ENCODE measurements around the gene KNCN. TPM values are rescaled to one million over a fixed set of nuclear protein-coding genes. Genes with fewer than 3 reads are reported as not detected.
A peak's percentile ranks its signal among the peaks of the same experiment; 100 is the strongest.

KNCN gene
- total and polyA plus RNA-seq, 3 experiments from 2014 or later, result not detected

DNA sequence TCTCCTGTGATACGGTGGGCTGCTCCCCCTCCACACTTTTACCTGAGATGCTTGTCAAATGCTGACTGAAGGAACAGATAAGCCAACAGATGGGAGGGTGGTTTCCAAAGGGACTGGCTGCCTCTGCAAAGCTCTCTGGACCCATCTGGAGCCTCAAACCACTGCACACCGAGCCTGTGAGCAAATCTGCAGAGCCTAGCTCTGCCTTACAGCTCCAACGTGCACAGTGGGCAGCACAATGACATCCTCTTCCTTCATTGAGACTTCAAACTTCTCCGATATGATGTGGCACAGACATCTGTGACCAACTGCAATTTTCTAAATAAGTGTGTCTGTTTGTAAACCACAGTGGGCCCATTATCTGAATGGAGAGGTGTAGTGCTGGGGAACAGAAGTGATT lies 26.2 kb upstream of the KNCN start:
- Histone ChIP-seq H3K27ac (ENCODE audit: low read depth, low read length) (no peak overlapping the region), H3K36me3 (ENCODE audit: insufficient read depth, low read length) (peaks cover 19% of the 10 kb centered on the region), H3K9me3 (ENCODE audit: low read length) (no peaks in the 10 kb centered on the region), H3K4me3 (ENCODE audit: low read length) (no peak overlapping the region), H3K27me3 (ENCODE audit: insufficient read depth, low read length, poor library complexity, severe bottlenecking) (no peaks in the 10 kb centered on the region), H3K4me1 (ENCODE audit: insufficient read depth, low read length) (peaks cover 20% of the 10 kb centered on the region)
- POLR2A ChIA-PET, result no interaction called here
- Mint-ChIP-seq H3K9me3 (no peaks in the 10 kb centered on the region), H3K4me3 (no peak overlapping the region), H3K4me1 (peaks cover 21 to 25% (median 24%) of the 10 kb centered on the region in 3 donors), H3K36me3 (peaks cover 0 to 88% (median 9%) of the 10 kb centered on the region in 3 donors), H3K27me3 (no peaks in the 10 kb centered on the region), H3K27ac (peak overlapping the region in 3 of 8 donors; percentile 14 to 80 (median 54))
- DNase-seq, result no peak
- CTCF ChIA-PET, result no interaction called here

DNA sequence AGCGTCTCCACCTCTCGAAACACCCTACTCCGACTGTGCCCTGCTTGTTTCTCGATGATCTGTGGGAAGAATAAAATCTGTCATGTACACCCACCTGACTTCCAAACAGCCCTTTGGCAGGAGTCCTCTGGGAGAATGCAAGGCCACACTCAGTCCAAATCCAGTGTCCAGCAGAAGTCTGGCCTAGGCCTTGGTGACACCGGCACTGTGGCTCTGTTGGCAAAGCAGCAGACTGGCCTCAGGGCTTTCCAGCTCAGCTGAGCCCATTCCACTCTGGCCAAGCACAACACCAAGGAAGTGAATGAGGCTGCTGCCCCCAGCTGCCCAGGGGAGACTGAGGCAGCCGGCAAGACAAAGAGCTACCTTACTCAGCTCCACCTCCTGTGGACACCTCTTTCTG lies 25.1 kb upstream of the KNCN start:
- H3K27me3 Mint-ChIP-seq, result no peaks in the 10 kb centered on the region
- Histone ChIP-seq H3K36me3 (ENCODE audit: insufficient read depth, low read length) (peaks cover 19% of the 10 kb centered on the region), H3K4me3 (ENCODE audit: low read length) (no peak overlapping the region), H3K27ac (ENCODE audit: low read depth, low read length) (no peak overlapping the region), H3K4me1 (ENCODE audit: insufficient read depth, low read length) (peaks cover 9% of the 10 kb centered on the region), H3K27me3 (ENCODE audit: insufficient read depth, low read length, poor library complexity, severe bottlenecking) (no peaks in the 10 kb centered on the region), H3K9me3 (ENCODE audit: low read length) (no peaks in the 10 kb centered on the region)
- ChIA-PET CTCF (no interaction called here), POLR2A (no interaction called here)
- no peaks in the 10 kb centered on the region for H3K9me3 Mint-ChIP-seq
- no peak for DNase-seq
- H3K27ac Mint-ChIP-seq, result peak overlapping the region in 2 of 8 donors; percentile 5 to 9
- peaks cover 0 to 81% (median 9%) of the 10 kb centered on the region in 3 donors for H3K36me3 Mint-ChIP-seq
- H3K4me1 Mint-ChIP-seq, result peaks cover 10 to 14% (median 13%) of the 10 kb centered on the region in 3 donors
- H3K4me3 Mint-ChIP-seq, result no peak overlapping the region

DNA sequence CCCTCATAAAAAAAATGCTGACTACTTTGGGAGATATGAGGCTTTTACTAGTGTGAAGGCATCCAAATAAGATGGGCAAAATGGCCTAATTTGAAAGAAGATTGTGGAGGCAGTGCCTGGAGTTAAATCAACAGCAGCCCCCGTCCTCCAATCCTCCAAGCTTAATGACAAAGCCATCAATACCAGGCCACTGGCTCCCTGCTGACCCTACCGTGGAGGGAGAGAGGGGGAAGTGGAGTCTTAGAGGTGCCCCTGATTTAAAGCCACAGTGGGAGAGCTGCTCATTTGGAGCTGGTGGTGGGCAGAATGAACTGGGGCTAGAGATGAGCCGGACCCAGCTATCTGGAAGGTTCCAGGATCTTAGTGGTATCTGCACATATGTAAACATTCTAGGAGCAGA lies 24.3 kb upstream of the KNCN start:
- no peaks in the 10 kb centered on the region for H3K9me3 ChIP-seq (ENCODE audit: low read length)
- H3K4me3 ChIP-seq (ENCODE audit: low read length), result no peak overlapping the region
- H3K4me1 Mint-ChIP-seq, result peaks cover 3 to 7% (median 6%) of the 10 kb centered on the region in 3 donors
- H3K27ac ChIP-seq (ENCODE audit: low read depth, low read length), result no peak overlapping the region
- ChIA-PET CTCF (no interaction called here), POLR2A (no interaction called here)
- peaks cover 0 to 80% (median 12%) of the 10 kb centered on the region in 3 donors for H3K36me3 Mint-ChIP-seq
- H3K4me1 ChIP-seq (ENCODE audit: insufficient read depth, low read length), result peaks cover 3% of the 10 kb centered on the region
- peak overlapping the region in 2 of 8 donors; percentile 26 to 50 for H3K27ac Mint-ChIP-seq
- H3K27me3 Mint-ChIP-seq, result no peaks in the 10 kb centered on the region
- peaks cover 19% of the 10 kb centered on the region for H3K36me3 ChIP-seq (ENCODE audit: insufficient read depth, low read length)
- peak overlapping the region in 1 of 7 donors; percentile 40 for H3K4me3 Mint-ChIP-seq
- no peaks in the 10 kb centered on the region for H3K9me3 Mint-ChIP-seq
- no peaks in the 10 kb centered on the region for H3K27me3 ChIP-seq (ENCODE audit: insufficient read depth, low read length, poor library complexity, severe bottlenecking)
- no peak for DNase-seq

DNA sequence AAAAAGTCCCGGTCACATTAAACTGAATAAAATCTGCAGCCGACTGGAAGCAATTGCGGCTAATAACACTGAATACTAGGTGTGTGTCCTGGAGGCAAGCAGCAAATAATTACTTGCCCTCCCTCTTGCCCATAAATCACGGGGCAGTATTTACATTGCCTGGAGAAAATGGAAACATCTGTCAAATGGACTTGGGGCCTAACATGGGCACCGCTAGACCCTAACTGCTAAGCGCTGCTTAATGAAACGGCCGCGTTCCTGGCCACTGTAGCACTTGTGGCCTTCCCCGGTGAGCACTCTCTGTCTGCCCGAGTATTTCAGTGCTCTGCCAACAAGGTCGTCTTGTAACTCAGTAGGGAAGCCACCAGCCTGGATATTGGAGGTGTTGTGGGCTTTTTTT lies 23.9 kb upstream of the KNCN start:
- peaks cover 16% of the 10 kb centered on the region for H3K36me3 ChIP-seq (ENCODE audit: insufficient read depth, low read length)
- Mint-ChIP-seq H3K4me3 (no peak overlapping the region), H3K27ac (no peak overlapping the region), H3K9me3 (no peaks in the 10 kb centered on the region), H3K27me3 (no peaks in the 10 kb centered on the region), H3K36me3 (peaks cover 0 to 78% (median 11%) of the 10 kb centered on the region in 3 donors), H3K4me1 (peaks cover 0 to 2% (median under 1%) of the 10 kb centered on the region in 3 donors)
- ChIA-PET POLR2A (no interaction called here), CTCF (no interaction called here)
- H3K4me1 ChIP-seq (ENCODE audit: insufficient read depth, low read length), result no peaks in the 10 kb centered on the region
- H3K9me3 ChIP-seq (ENCODE audit: low read length), result no peaks in the 10 kb centered on the region
- H3K27ac ChIP-seq (ENCODE audit: low read depth, low read length), result no peak overlapping the region
- no peak overlapping the region for H3K4me3 ChIP-seq (ENCODE audit: low read length)
- no peak for DNase-seq
- no peaks in the 10 kb centered on the region for H3K27me3 ChIP-seq (ENCODE audit: insufficient read depth, low read length, poor library complexity, severe bottlenecking)

DNA sequence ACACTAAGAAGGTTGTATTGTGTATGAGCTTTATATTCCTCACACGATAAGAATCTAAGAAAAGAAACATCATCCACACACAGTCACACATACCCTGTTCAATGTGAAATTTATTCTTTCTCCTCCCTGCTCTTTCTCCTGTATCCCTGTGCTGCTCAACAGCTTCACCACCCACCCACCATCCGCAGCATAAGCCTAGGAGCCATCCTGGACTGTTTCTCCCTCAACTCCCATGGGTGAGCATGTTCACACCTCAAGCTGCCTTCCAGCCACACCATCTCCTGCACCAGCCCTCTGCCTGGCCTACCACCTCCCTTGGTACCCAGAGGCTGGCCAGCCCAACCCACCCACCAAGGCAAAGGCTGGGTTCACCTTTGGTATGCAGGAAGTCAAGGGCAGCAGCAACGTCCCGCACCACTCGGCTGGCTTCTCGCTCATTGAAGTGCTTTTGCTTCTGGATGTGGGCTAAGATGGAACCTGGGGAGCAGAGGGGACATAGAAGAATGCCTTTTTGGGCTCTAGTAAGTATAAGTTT lies 20.3 kb upstream of the KNCN start:
- ChIA-PET POLR2A (no interaction called here), CTCF (no interaction called here)
- DNase-seq, result no peak
- Mint-ChIP-seq H3K27me3 (no peaks in the 10 kb centered on the region), H3K4me3 (no peak overlapping the region), H3K27ac (peak overlapping the region in 1 of 8 donors; percentile 32), H3K36me3 (peaks cover 3 to 74% (median 18%) of the 10 kb centered on the region in 3 donors), H3K9me3 (no peaks in the 10 kb centered on the region), H3K4me1 (no peaks in the 10 kb centered on the region)
- no peaks in the 10 kb centered on the region for H3K9me3 ChIP-seq (ENCODE audit: low read length)
- H3K4me3 ChIP-seq (ENCODE audit: low read length), result no peak overlapping the region
- H3K27me3 ChIP-seq (ENCODE audit: insufficient read depth, low read length, poor library complexity, severe bottlenecking), result no peaks in the 10 kb centered on the region
- H3K4me1 ChIP-seq (ENCODE audit: insufficient read depth, low read length), result no peaks in the 10 kb centered on the region
- no peak overlapping the region for H3K27ac ChIP-seq (ENCODE audit: low read depth, low read length)
- H3K36me3 ChIP-seq (ENCODE audit: insufficient read depth, low read length), result no peaks in the 10 kb centered on the region

DNA sequence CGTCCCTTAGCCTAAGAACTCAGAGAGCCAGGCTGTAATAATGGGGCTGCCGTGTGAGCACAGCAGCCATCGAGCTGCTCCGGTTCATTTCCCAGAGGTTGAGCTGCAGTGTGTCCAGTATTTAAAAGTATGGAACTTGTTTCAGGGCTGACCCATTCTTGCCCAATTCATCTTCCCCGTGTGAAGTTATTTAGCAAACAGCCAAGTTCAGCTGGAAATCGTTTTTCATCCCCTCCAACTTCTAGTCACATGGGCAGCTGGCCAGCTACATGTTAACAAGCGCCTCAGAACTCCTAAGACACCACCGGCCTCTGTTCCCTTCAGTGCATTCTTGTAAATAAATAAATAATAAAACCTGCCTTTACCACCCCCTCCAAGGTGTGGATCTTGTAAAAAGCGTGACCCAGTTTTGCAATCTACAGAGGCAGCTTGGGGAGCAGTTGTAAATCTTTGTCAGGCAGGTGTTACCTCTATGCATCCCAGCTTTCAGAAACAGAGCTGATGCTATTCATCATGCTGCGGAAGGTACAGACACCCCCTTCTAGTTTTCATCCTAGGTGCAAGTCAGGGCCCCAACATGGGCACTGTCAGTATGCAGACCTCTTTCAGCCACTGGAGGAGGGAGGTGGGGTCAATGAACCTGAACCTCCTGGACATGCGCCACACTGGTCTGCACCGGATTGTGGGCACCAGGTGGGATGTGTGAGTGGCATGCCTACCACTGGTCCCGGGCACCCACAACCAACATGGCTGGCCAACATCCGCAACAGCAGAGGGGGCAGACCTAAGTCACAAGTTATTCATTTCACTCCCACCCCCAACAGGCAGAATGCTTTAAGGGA lies 18.7 kb upstream of the KNCN start:
- H3K4me3 Mint-ChIP-seq, result no peak overlapping the region

DNA sequence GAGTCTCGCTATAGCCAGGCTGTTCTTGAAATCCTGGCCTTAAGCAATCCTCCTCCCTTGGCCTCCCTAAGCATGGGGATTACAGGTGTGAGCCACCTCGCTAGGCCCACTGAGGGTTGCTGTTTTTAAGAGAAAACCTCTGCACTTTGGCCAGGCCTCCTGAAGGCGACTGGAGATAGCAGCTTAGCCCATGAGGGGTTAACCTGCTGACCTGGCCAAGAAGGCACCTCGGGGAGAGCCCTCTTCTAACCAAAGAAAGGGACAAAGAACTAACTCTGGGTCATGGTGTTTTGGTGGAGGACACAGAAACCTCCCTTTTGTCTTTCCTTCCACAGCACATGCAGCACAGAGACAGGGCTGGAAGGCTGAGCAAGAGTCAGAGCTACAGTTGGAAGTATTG lies 17.7 kb upstream of the KNCN start:
- Histone ChIP-seq H3K27ac (ENCODE audit: low read depth, low read length) (no peak overlapping the region), H3K4me3 (ENCODE audit: low read length) (no peak overlapping the region), H3K9me3 (ENCODE audit: low read length) (no peaks in the 10 kb centered on the region), H3K4me1 (ENCODE audit: insufficient read depth, low read length) (no peaks in the 10 kb centered on the region), H3K27me3 (ENCODE audit: insufficient read depth, low read length, poor library complexity, severe bottlenecking) (no peaks in the 10 kb centered on the region), H3K36me3 (ENCODE audit: insufficient read depth, low read length) (peaks cover 5% of the 10 kb centered on the region)
- peaks cover 7 to 72% (median 25%) of the 10 kb centered on the region in 3 donors for H3K36me3 Mint-ChIP-seq
- CTCF ChIA-PET, result no interaction called here
- POLR2A ChIA-PET, result no interaction called here
- no peaks in the 10 kb centered on the region for H3K4me1 Mint-ChIP-seq
- H3K9me3 Mint-ChIP-seq, result no peaks in the 10 kb centered on the region
- no peaks in the 10 kb centered on the region for H3K27me3 Mint-ChIP-seq
- DNase-seq, result no peak
- no peak overlapping the region for H3K4me3 Mint-ChIP-seq
- peak overlapping the region in 1 of 8 donors; percentile 64 for H3K27ac Mint-ChIP-seq

More for the DNA sequence above, 18.7 kb upstream of the KNCN start:
- H3K4me1 Mint-ChIP-seq, result no peaks in the 10 kb centered on the region
- Histone ChIP-seq H3K9me3 (ENCODE audit: low read length) (no peaks in the 10 kb centered on the region), H3K27ac (ENCODE audit: low read depth, low read length) (no peak overlapping the region), H3K36me3 (ENCODE audit: insufficient read depth, low read length) (no peaks in the 10 kb centered on the region), H3K4me3 (ENCODE audit: low read length) (no peak overlapping the region), H3K4me1 (ENCODE audit: insufficient read depth, low read length) (no peaks in the 10 kb centered on the region), H3K27me3 (ENCODE audit: insufficient read depth, low read length, poor library complexity, severe bottlenecking) (no peaks in the 10 kb centered on the region)
- peak overlapping the region in 2 of 8 donors; percentile 10 to 33 for H3K27ac Mint-ChIP-seq
- H3K9me3 Mint-ChIP-seq, result no peaks in the 10 kb centered on the region
- no peak for DNase-seq
- peaks cover 3 to 74% (median 25%) of the 10 kb centered on the region in 3 donors for H3K36me3 Mint-ChIP-seq
- ChIA-PET POLR2A (no interaction called here), CTCF (interaction anchor here (0.6 kb wide), 1 partner anchor 19 kb away, joined by 3 read pairs; the partner anchor contains the start of gene KNCN)
- no peaks in the 10 kb centered on the region for H3K27me3 Mint-ChIP-seq

DNA sequence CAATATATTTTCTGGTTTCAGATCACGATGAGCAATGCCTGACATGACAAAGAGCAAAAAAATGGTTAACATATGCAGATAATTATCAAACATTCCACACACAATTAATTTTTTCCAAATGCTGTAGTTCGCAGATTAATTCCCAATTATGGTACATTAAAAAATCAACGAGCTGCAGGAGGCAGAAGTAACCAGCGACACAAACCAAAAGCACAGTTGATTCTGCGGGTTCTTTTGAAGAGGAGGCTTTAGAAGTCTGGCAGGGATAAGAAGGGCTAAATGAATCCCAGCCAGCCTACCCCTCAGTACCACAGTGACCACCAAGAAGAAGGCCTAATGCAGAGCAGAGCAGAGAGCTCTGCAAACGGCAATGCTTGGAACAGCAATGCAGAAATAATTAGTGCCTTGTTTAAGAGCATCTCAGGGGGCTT lies 17.0 kb upstream of the KNCN start:
- DNase-seq, result no peak
- Histone ChIP-seq H3K27me3 (ENCODE audit: insufficient read depth, low read length, poor library complexity, severe bottlenecking) (no peaks in the 10 kb centered on the region), H3K4me3 (ENCODE audit: low read length) (no peak overlapping the region), H3K4me1 (ENCODE audit: insufficient read depth, low read length) (no peaks in the 10 kb centered on the region), H3K27ac (ENCODE audit: low read depth, low read length) (no peak overlapping the region), H3K9me3 (ENCODE audit: low read length) (no peaks in the 10 kb centered on the region), H3K36me3 (ENCODE audit: insufficient read depth, low read length) (peaks cover 5% of the 10 kb centered on the region)
- Mint-ChIP-seq H3K4me1 (no peaks in the 10 kb centered on the region), H3K9me3 (no peaks in the 10 kb centered on the region), H3K27me3 (no peaks in the 10 kb centered on the region), H3K27ac (no peak overlapping the region), H3K4me3 (no peak overlapping the region), H3K36me3 (peaks cover 7 to 73% (median 25%) of the 10 kb centered on the region in 3 donors)
- ChIA-PET POLR2A (no interaction called here), CTCF (no interaction called here)

Data from CD8-positive, alpha-beta memory T cell (primary cell).